Bronchial epithelial cell (primary cell): ENCODE results near the gene MFGE8. TPM values are rescaled to one million over a fixed set of nuclear protein-coding genes. Genes with fewer than 3 reads are reported as not detected.

Experiments
- DNase-seq: peaks from one replicate; pipeline ENCODE4 v3.0.0-alpha.2; 2010; ENCODE audit warnings: low read depth
- FAIRE-seq: peaks from 2 replicates; lab custom pipeline; 2011; peaks lifted over from hg19 to GRCh38; lab: Jason Lieb, UNC
- H3K27me3 ChIP-seq: 2 replicates; pipeline ENCODE4 v1.5.1; 2011; ENCODE audit warnings: low read length; ENCODE audit not compliant: control insufficient read depth, insufficient read depth
- H3K36me3 ChIP-seq: 2 replicates; pipeline ENCODE4 v1.5.1; 2011; ENCODE audit warnings: low read length; ENCODE audit not compliant: control insufficient read depth, insufficient read depth
- H3K4me3 ChIP-seq: 2 replicates; pipeline ENCODE4 v1.5.1; 2011; ENCODE audit warnings: mild to moderate bottlenecking, low read depth, low read length, control low read depth
- total RNA-seq: library from RNA; depleted of rRNA; stranded (reverse); fragments of >200 nt; gene quantifications from 2 replicates; pipeline ENCODE4 v1.2.1, GENCODE V29; 2014
- TF ChIP-seq, protein P1 (sequence below): IDR thresholded peaks from 2 replicates; pipeline ENCODE4 v1.5.1; 2011; ENCODE audit warnings: mild to moderate bottlenecking, moderate library complexity, low read length, control low read depth, inconsistent platforms; ENCODE audit not compliant: insufficient read depth, severe bottlenecking

The MFGE8 gene
- total RNA-seq, 1 donor from 2014 or later = 24.0 TPM

DNA sequence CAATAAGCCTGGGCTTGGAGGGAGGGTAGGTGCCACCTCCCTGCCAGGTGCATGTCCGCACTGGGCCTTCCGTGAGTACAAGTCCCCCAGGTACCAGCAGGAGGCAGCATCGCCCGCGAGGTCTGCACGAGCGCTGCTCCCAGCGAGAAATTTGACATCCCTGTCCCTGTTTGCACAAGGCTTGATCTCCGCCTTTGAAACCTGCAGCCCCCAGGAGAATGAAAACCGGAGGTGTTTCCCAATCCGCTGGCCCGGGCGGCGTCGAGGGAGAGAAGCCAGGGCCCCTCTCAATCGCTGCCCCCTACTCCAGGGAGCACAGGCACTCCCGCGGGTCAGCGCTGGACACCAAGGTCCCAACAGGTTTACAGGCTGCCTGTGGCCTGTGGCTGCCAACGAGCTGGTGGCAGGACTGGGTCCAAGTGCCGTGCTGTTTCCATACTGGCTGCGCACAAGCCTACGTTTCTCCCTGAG is 18.8 kb downstream of the MFGE8 start:
- TF ChIP-seq, protein P1, sequence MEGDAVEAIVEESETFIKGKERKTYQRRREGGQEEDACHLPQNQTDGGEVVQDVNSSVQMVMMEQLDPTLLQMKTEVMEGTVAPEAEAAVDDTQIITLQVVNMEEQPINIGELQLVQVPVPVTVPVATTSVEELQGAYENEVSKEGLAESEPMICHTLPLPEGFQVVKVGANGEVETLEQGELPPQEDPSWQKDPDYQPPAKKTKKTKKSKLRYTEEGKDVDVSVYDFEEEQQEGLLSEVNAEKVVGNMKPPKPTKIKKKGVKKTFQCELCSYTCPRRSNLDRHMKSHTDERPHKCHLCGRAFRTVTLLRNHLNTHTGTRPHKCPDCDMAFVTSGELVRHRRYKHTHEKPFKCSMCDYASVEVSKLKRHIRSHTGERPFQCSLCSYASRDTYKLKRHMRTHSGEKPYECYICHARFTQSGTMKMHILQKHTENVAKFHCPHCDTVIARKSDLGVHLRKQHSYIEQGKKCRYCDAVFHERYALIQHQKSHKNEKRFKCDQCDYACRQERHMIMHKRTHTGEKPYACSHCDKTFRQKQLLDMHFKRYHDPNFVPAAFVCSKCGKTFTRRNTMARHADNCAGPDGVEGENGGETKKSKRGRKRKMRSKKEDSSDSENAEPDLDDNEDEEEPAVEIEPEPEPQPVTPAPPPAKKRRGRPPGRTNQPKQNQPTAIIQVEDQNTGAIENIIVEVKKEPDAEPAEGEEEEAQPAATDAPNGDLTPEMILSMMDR = peak; percentile 96
- H3K36me3 ChIP-seq = no peaks in the 10 kb centered on the region
- H3K4me3 ChIP-seq = peak overlapping the region; percentile 41
- DNase-seq (peak; percentile 63), FAIRE-seq (peak; percentile 77)
- no peaks in the 10 kb centered on the region for H3K27me3 ChIP-seq

DNA sequence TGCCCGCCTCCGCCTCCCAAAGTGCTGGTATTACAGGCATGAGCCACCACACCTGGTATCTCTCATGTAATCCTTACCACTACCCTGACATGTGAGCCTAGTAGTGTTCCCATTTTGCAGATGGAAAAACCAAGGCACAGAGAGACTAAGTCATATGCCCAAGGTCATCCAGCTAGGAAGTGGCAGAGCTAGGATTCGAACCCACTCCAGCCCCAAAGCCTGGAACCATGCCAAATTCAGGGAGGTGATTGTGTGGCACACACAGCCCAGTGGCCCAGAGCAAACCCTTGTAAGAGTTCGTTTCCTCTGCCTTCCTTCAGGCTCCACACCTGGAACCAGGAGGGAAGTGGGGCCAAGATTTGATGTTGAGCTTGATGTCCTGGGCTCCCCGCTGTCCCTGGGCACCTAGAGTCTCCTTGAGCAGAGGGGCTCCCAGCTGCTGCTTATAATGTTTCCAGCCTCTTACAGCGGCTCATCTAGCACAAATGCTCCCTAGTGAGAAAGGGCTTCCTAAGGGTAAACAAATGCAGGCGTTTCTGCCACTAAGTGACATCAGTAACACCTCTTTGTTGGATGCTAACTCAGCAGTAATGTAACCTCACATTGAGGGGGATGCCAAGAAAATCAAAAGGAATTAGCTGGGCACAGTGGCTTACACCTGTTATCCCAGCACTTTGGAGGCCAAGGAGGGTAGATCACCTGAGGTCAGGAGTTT is 21.5 kb downstream of the MFGE8 start:
- Histone ChIP-seq H3K36me3 (no peaks in the 10 kb centered on the region), H3K4me3 (no peak overlapping the region), H3K27me3 (no peaks in the 10 kb centered on the region)
- FAIRE-seq = no peak
- DNase-seq = no peak
- TF ChIP-seq, protein P1 = no peak

DNA sequence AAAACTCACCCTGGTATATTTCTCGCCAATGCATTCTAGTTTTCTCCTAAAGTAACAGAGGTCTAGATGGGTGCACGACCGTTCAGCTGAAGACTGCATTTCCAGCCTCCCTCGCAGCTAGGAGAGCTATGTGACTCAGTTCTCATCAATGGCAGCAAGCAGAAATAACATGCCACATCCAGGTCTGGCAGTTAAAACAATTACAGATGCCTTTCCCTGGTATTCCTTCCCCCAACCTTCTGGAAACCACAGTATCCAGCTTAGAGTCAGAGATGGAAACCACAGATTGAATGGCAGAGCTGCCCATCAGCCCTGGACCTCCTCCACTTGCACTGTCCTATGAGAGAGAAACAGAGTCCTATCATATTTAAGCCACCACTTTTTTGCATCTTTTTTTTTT is 22.7 kb downstream of the MFGE8 start:
- FAIRE-seq = no peak
- no peaks in the 10 kb centered on the region for H3K27me3 ChIP-seq
- no peak for DNase-seq
- H3K4me3 ChIP-seq = no peak overlapping the region
- no peaks in the 10 kb centered on the region for H3K36me3 ChIP-seq
- TF ChIP-seq, protein P1 = no peak

DNA sequence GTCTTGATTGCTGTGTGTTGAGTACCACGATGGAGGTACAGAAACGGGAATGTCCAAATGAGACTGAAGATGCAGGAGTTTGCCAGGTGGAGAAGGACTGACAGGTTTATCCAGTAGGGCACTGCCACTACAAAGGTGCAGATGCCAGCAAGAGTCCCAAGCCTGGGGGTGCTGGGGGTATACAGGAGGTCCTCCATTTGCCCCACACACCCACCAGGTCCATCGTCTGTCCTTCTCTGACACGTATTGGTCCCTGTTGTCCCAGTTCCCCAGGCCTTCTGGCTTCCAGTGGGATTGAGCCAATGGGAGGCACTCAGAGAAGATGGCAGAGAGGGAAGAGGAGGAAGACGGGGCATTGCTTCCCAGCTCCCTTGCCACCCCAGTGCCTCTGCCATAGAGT is 24.5 kb downstream of the MFGE8 start:
- no peak overlapping the region for H3K4me3 ChIP-seq
- FAIRE-seq = no peak
- H3K27me3 ChIP-seq = no peaks in the 10 kb centered on the region
- TF ChIP-seq, protein P1 = no peak
- no peaks in the 10 kb centered on the region for H3K36me3 ChIP-seq
- DNase-seq = no peak

DNA sequence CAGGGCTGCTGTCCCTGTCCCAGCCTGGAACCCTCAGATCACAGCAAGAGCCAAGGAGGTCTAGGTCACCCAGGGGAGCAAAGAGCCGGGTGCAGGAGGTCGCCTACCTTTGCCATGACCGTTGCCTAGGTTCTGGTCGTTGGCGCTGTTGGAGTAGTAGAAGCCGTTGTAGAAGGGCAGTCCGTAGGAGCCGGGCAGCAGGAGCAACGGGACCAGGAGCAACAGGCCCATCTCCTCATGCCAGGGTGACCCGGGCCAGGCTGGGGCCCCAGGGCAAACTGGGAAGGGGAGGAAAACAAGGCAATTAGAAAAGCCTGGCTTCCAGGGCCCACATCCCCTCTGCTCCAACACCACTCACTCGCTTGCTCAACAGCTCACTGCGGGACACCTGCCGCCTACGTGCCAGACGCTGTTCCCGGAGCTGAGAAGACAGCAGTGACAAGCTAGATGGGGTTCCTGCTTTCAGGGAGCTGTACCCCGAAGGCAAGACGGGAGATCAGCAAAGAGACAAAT is 26.1 kb downstream of the MFGE8 start:
- DNase-seq = no peak
- TF ChIP-seq, protein P1 = no peak
- Histone ChIP-seq H3K4me3 (no peak overlapping the region), H3K36me3 (no peaks in the 10 kb centered on the region), H3K27me3 (no peaks in the 10 kb centered on the region)
- FAIRE-seq = no peak

DNA sequence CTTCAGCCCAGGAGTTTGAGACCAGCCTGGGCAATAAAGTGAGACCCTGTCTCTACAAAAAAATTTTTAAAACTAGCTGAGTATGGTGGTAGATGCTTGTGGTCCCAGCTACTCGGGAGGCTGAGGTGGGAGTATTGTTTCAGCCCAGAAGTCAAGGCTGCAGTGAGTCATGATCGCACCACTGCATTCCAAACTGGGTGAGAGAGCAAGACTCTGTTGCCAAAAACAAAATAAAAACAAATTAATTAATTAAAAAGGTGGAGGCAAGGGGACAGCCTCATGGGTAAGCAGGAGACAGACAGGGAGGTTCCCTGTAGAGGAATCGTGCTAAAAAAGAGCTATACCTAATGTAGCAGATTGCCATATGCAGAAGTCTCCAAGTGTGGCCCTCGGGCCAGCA is 30.4 kb downstream of the MFGE8 start:
- TF ChIP-seq, protein P1 = no peak
- DNase-seq (peak; percentile 33), FAIRE-seq (no peak)
- H3K4me3 ChIP-seq = no peak overlapping the region
- H3K36me3 ChIP-seq = no peaks in the 10 kb centered on the region
- no peaks in the 10 kb centered on the region for H3K27me3 ChIP-seq
